Stimulated activated memory B cell treated with anti-CD40 and anti-IgM and Interleukin-4, amounts not matched to agents 10 μg/mL and 1 μg/mL and 100 μg/mL, for 72 hours (primary cell): Measurements from ENCODE around the gene ITGA7.
A peak's percentile ranks its signal among the peaks of the same experiment; 100 is the strongest.

Experiments
- ATAC-seq: fragments of 150-1000 bp; cut with Tn5 transposase; 2 replicates; pipeline ENCODE4 v1.10.0; 2021
- H3K27ac Mint-ChIP-seq: one replicate; pipeline ENCODE4 v1.8.0; 2022; ENCODE audit warnings: mild to moderate bottlenecking, mixed read lengths
- H3K27me3 Mint-ChIP-seq: one replicate; pipeline ENCODE4 v1.8.0; 2022; ENCODE audit warnings: mixed read lengths
- H3K36me3 Mint-ChIP-seq: one replicate; pipeline ENCODE4 v1.8.0; 2022; ENCODE audit warnings: mixed read lengths
- H3K4me1 Mint-ChIP-seq: one replicate; pipeline ENCODE4 v1.8.0; 2022; ENCODE audit warnings: mixed read lengths
- H3K4me3 Mint-ChIP-seq: one replicate; pipeline ENCODE4 v1.8.0; 2022; ENCODE audit warnings: mild to moderate bottlenecking, moderate library complexity, mixed read lengths
- H3K9me3 Mint-ChIP-seq: one replicate; pipeline ENCODE4 v1.8.0; 2022; ENCODE audit warnings: mixed read lengths

The ITGA7 gene, protein sequence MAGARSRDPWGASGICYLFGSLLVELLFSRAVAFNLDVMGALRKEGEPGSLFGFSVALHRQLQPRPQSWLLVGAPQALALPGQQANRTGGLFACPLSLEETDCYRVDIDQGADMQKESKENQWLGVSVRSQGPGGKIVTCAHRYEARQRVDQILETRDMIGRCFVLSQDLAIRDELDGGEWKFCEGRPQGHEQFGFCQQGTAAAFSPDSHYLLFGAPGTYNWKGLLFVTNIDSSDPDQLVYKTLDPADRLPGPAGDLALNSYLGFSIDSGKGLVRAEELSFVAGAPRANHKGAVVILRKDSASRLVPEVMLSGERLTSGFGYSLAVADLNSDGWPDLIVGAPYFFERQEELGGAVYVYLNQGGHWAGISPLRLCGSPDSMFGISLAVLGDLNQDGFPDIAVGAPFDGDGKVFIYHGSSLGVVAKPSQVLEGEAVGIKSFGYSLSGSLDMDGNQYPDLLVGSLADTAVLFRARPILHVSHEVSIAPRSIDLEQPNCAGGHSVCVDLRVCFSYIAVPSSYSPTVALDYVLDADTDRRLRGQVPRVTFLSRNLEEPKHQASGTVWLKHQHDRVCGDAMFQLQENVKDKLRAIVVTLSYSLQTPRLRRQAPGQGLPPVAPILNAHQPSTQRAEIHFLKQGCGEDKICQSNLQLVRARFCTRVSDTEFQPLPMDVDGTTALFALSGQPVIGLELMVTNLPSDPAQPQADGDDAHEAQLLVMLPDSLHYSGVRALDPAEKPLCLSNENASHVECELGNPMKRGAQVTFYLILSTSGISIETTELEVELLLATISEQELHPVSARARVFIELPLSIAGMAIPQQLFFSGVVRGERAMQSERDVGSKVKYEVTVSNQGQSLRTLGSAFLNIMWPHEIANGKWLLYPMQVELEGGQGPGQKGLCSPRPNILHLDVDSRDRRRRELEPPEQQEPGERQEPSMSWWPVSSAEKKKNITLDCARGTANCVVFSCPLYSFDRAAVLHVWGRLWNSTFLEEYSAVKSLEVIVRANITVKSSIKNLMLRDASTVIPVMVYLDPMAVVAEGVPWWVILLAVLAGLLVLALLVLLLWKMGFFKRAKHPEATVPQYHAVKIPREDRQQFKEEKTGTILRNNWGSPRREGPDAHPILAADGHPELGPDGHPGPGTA

DNA sequence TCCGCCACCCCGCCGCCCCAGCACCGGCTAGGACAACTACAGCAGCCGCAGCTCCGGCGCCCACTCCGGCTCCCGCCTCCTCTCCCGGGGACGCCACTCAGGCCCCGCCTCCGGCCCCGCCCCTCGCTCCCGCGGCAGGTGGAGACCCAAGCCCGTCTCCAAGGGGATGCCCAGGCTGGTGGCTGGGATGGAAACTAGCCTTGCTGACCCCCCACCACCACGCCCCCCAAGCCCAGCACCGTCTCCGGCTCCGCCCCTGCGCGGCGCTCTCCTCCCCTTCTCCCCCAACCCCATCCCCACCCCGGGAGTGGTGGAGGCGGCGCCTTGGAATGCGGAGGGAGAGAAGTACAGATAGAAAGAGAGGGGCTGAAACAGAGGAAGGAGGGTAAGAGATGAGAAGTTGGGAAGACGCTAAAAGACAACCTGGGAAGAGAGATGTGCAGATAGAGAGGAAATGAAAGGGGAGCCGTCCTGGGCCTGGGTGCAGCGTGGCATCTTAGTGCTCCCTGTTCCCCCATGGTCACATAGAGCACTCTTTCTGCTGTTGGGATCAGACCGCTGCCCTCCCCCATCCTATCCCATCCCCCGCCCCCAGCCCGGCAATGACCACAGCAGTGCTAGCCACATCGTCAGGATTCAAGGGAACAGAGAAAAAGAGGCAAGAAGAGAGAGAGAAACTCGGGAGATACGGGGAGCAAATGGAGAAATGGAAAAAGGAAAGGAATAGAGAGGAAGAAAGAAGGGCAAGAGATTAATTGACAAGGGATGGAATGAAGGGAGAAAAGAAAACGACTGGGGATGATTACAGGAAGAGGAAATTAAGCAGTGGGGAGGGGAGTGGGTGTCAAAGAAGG, at the start of gene ITGA7:
Gene ITGA7, minus strand, starts transcription at position 64 of the 854 bp plus-strand sequence. CDS start 222 bp downstream, outside the sequence.
- peak within 1 kb of the TSS; percentile 3 for H3K27ac Mint-ChIP-seq

DNA sequence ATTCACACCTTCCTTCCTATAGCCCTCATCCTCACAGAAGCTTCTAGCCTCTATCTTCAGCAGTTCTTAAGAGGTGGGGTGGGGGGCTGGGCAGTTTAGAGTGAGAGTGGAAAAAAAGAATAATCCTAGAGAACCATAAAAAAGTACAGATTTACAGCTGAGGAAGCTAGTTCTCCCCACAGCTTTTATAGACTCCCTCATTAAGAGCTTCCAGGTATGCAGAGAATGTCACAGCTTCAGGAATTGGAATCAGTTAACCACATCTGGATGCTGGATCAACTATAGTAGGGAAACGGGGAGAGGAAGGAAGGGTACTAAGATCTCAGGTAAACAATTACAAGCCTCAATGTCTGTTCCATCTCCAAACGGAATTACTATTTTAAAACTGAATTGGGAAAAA, 47.5 kb upstream of the ITGA7 start:
- Mint-ChIP-seq H3K27me3 (no peaks in the 10 kb centered on the region), H3K4me3 (no peak overlapping the region), H3K9me3 (no peaks in the 10 kb centered on the region), H3K36me3 (peaks cover 41% of the 10 kb centered on the region), H3K4me1 (peaks cover 7% of the 10 kb centered on the region), H3K27ac (peak overlapping the region; percentile 39)
- ATAC-seq: no peak

More for the DNA sequence above, at the start of gene ITGA7:
- Mint-ChIP-seq H3K36me3 (no peaks in the 10 kb centered on the region), H3K9me3 (no peaks in the 10 kb centered on the region), H3K27me3 (peaks cover 25% of the 10 kb centered on the region), H3K4me3 (peak within 1 kb of the TSS; percentile 78), H3K4me1 (peaks cover 25% of the 10 kb centered on the region)
- ATAC-seq: peak; percentile 80

DNA sequence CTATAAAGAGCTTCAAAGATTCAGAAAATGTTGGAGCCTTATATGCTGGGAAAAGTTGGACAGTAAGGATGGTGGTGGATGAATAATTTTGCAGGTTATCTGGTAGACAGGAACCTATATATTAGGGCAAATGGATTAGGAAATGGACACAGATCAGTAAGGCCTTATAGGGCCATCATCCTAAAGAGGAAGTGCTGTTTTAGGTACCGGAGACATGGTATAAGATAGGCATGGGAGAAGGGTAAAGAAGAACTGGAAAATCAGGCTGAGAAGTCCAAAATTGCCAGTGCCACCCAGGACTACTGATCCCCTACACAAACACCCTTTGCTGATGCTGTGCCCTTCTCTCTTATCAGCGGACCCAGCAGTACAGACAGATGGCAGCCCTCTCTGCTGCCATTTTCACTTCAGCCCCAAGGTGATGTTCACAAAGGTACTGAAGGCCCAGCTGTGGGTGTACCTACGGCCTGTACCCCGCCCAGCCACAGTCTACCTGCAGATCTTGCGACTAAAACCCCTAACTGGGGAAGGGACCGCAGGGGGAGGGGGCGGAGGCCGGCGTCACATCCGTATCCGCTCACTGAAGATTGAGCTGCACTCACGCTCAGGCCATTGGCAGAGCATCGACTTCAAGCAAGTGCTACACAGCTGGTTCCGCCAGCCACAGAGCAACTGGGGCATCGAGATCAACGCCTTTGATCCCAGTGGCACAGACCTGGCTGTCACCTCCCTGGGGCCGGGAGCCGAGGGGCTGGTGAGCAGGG, 40.7 kb upstream of the ITGA7 start:
- no peak overlapping the region for H3K4me3 Mint-ChIP-seq
- H3K36me3 Mint-ChIP-seq: peaks cover 22% of the 10 kb centered on the region
- H3K27ac Mint-ChIP-seq: peak overlapping the region; percentile 26
- no peaks in the 10 kb centered on the region for H3K27me3 Mint-ChIP-seq
- H3K4me1 Mint-ChIP-seq: peaks cover 42% of the 10 kb centered on the region
- no peaks in the 10 kb centered on the region for H3K9me3 Mint-ChIP-seq
- ATAC-seq: no peak

DNA sequence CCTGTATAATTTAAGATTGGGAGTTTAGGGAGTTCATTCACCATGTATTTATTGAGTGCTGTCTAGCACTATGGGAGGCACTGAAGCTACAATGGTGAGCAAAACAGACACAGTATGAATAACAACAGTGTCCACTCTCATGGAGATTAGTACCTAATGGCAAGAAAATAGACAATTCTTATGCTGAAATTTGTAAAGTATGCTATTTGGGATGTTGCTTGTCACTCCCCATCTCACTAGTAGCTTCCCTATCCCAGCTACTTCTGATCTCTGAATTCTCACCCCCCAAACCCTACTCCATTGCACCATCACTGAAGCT, 39.2 kb upstream of the ITGA7 start:
- Mint-ChIP-seq H3K4me3 (no peak overlapping the region), H3K9me3 (no peaks in the 10 kb centered on the region), H3K4me1 (peaks cover 55% of the 10 kb centered on the region), H3K27ac (peak overlapping the region; percentile 26), H3K36me3 (peaks cover 22% of the 10 kb centered on the region), H3K27me3 (no peaks in the 10 kb centered on the region)
- no peak for ATAC-seq

DNA sequence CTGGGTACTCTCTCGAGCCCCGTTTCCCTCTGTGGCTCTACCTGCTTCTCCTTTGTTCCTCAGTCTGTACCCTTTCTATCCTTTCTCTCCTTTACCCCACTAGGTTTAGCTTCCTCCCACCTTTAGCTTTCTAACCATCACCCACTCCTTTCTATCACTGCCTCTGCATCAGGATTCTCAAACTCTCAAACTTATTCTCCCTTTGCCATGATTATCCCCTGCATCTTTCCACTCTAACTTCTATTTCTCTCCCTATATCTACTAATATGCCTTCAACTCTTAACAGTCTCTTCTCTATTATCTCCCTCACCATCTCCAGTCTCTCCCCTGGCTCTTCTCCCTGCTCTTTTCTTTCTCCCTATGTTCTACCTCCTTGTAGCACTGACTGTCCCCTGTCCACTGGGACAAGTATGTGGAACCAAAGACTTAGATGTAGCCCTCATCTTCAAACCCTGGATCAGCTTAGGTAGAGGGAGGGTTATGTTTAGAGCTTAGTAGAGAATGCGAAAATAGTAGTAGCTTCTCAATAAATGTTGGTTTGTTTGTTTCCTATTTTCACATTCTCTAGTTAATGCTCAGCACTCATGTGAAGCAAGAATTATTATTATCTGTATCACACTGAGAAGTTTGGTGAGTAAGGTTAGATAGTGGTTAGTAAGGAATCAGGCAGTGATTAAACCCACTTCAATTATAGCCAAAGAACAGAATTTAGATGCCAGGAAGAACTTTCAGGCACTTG, 38.6 kb upstream of the ITGA7 start:
- Mint-ChIP-seq H3K27ac (peak overlapping the region; percentile 26), H3K36me3 (peaks cover 22% of the 10 kb centered on the region), H3K4me3 (peak overlapping the region; percentile 42), H3K9me3 (no peaks in the 10 kb centered on the region), H3K27me3 (no peaks in the 10 kb centered on the region), H3K4me1 (peaks cover 57% of the 10 kb centered on the region)
- ATAC-seq: no peak

DNA sequence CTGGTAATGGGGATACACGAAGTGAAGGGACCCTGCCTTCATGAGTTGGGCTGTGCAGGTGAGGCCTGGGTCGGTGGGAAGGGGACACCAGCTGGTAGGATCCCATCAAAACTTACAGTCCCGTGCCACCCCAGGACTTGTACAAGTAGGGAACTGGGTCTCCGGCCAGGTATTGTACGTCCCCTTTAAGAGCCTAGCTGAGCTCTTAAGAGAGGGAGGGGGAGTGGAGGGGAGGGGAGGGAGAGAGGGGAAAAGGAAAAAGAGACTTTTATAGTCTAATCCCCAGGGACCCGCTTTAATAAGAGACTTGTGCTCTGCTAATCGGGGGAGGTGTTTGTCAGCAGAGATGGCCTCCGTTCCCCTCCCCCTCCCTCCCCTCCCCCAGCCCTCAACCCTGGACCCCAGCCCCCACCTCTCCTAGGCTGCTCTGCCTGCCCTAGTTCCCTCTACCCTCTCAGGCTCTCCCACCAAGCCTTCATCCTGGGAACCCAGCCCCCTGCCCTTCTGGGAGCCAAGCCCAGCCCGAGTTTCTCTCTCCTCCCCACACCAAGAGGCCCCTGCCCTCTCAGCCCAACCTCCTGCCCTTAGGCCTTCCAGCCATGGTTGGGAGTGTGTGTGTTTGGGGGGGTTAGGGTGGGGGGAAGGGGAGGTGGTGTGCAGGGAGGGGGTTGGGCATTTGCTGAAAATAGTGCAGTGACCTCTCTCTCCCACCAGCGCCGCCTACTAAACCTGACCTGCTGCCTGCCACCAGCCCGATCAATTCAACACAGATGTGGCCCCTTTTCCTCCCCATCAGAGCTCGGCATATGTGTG, 37.9 kb upstream of the ITGA7 start:
- Mint-ChIP-seq H3K36me3 (peaks cover 17% of the 10 kb centered on the region), H3K27ac (peak overlapping the region; percentile 26)
- ATAC-seq: no peak

DNA sequence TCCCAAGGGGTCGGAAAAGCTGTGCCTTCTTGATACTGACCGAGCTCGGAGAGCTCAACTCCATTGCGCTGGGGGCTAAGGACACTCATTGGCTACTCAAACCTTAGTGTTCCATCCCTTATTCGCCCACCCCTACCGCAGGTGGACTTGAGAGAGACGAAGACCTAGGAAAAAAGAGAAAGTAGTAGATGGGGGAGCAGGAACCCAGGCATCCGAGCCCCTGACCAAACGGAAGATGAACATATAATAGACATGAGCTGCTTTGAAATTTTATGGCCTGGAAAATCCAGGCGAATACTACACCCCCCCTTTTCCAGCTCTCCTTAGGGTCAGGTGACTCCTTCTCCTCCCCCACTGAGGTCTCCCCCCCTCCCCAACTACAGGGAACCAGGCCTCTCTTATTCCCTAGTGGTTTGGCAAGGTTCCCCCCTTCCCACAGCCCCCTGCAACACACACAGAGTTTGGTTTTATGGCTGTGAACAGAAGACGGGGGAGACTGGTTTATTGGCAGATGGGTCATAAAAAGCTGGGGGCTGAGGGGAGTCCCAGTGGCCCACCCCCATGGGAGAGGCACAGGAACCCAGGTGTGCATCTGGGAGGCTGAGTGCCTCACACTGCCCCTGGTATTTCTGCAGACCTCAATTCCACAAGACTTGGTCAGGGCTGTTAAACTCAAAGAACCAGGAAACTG, 36.8 kb upstream of the ITGA7 start:
- no peaks in the 10 kb centered on the region for H3K27me3 Mint-ChIP-seq
- no peak for ATAC-seq
- peaks cover 57% of the 10 kb centered on the region for H3K4me1 Mint-ChIP-seq
- H3K9me3 Mint-ChIP-seq: no peaks in the 10 kb centered on the region
- H3K4me3 Mint-ChIP-seq: peak overlapping the region; percentile 84
- peak overlapping the region; percentile 51 for H3K27ac Mint-ChIP-seq
- peaks cover 10% of the 10 kb centered on the region for H3K36me3 Mint-ChIP-seq

More for the DNA sequence above, 37.9 kb upstream of the ITGA7 start:
- Mint-ChIP-seq H3K9me3 (no peaks in the 10 kb centered on the region), H3K4me1 (peaks cover 57% of the 10 kb centered on the region), H3K27me3 (no peaks in the 10 kb centered on the region), H3K4me3 (peak overlapping the region; percentile 42)

DNA sequence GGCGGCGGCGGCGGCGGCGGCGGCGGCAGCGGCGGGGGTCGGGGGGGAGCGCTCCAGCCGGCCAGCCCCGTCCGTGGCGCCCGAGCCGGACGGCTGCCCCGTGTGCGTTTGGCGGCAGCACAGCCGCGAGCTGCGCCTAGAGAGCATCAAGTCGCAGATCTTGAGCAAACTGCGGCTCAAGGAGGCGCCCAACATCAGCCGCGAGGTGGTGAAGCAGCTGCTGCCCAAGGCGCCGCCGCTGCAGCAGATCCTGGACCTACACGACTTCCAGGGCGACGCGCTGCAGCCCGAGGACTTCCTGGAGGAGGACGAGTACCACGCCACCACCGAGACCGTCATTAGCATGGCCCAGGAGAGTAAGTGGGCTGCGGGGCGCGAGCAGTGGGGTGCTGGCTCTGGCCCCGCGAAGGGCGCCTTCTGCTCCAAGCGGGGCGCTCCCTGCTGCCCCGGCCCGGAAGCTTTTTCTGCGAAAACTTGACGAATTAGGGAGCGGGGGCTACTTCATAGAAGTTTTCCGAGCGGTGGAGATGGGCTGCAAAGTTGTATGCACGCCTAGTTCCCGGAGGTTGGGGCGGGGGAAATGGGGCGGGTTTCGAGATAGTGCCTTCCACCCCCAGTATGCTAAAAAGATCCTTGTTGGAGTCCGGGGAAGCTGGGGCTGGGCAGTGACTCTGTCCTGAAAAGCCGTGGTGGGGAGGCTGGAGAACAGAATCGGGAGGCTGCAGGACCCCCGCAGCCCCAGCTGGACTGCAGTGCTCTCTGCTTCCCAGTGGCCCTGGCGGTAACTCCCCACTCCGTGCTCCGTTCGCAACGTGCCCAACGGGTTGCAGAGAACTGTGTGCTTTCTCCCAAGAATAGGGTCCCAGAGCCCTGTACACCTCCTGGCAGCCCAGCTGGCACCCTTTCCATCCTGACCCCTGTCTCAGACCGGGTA, 36.0 kb upstream of the ITGA7 start:
- Mint-ChIP-seq H3K4me1 (peaks cover 57% of the 10 kb centered on the region), H3K27ac (peak overlapping the region; percentile 51), H3K27me3 (no peaks in the 10 kb centered on the region), H3K9me3 (no peaks in the 10 kb centered on the region), H3K4me3 (peak overlapping the region; percentile 84), H3K36me3 (peaks cover 5% of the 10 kb centered on the region)
- ATAC-seq: peak; percentile 61

DNA sequence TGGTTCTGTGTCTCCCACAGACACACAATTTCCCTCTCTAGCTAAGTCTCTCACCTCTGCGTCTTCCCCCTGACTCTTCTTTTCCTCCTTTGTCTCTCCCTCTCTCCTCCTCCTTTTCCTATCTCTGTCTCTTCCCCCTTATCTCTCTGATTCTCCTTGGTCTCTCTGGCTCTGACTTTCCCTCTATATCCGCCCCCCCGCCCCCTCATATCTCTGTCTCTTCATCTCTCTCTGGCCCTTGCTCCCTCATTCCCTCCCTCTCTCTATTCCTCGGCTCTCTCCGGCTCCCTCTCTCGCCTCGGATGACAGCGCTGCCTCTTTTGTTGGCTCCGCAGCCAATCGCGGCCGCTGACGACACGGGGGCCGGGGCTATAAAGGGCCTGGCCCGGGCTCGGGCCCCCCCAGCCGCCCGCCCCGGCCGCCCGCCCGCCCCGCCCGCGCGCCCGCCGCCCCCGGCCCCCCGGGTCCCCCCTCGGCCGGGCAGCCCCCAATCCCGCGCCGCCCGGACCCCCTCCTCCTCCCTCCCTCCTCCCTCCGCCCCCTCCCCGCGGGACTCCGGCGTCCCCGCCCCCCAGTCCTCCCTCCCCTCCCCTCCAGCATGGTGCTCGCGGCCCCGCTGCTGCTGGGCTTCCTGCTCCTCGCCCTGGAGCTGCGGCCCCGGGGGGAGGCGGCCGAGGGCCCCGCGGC, 35.2 kb upstream of the ITGA7 start, which contains the start of gene GDF11:
Gene GDF11, plus strand, starts transcription at position 404 of the 687 bp plus-strand sequence. Its CDS starts 195 bp downstream, at position 599.
- ATAC-seq: peak; percentile 69
- peaks cover 1% of the 10 kb centered on the region for H3K36me3 Mint-ChIP-seq
- no peaks in the 10 kb centered on the region for H3K9me3 Mint-ChIP-seq
- peaks cover 60% of the 10 kb centered on the region for H3K4me1 Mint-ChIP-seq
- H3K27ac Mint-ChIP-seq: peak within 1 kb of the TSS; percentile 78
- no peaks in the 10 kb centered on the region for H3K27me3 Mint-ChIP-seq
- H3K4me3 Mint-ChIP-seq: peak within 1 kb of the TSS; percentile 84

DNA sequence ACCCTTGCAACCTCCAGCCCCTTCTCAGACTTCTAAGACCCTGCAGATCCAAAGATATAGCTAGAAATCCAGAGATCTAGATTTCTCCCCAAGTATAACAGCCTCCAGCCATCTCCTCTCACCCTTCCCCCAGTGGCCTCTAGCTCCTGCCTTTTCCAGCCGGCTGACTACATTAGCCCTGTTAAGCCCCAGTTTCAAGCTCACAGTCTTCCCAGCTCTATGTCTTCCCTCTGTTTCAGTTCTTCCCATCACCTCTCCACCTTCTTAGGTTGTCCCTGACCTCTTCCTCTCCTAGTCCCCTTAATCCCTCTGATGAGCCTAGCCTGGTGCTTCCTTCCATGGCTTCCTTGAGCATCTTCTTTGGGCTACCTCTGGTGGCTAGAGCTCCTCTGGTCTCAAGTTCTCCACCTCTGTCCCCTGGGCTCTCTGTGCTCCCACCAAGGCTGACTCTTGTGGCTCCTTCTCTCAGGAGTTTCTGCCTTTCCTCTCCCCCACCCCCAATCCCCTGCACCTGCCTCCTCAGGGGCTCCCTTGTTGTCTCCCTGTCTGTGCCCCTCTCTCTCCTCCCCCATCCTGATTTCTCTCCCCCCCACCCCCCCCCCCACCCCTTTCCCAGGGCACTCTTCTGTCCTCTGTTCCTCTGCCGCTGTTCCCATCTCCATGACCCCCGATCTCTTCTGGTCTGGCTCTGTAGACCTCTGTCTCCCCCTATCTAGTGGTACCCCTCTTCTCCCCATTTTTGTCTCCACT, 34.4 kb upstream of the ITGA7 start:
- Mint-ChIP-seq H3K27me3 (no peaks in the 10 kb centered on the region), H3K4me3 (peak overlapping the region; percentile 81), H3K4me1 (peaks cover 61% of the 10 kb centered on the region), H3K9me3 (no peaks in the 10 kb centered on the region), H3K27ac (peak overlapping the region; percentile 78), H3K36me3 (no peaks in the 10 kb centered on the region)
- ATAC-seq: no peak
